ENCODE results near the gene TADA3. TPM values are rescaled to one million over a fixed set of nuclear protein-coding genes. Genes with fewer than 3 reads are reported as not detected.

Gene TADA3
- polyA plus RNA-seq, 1 donor: 50.0 TPM

DNA sequence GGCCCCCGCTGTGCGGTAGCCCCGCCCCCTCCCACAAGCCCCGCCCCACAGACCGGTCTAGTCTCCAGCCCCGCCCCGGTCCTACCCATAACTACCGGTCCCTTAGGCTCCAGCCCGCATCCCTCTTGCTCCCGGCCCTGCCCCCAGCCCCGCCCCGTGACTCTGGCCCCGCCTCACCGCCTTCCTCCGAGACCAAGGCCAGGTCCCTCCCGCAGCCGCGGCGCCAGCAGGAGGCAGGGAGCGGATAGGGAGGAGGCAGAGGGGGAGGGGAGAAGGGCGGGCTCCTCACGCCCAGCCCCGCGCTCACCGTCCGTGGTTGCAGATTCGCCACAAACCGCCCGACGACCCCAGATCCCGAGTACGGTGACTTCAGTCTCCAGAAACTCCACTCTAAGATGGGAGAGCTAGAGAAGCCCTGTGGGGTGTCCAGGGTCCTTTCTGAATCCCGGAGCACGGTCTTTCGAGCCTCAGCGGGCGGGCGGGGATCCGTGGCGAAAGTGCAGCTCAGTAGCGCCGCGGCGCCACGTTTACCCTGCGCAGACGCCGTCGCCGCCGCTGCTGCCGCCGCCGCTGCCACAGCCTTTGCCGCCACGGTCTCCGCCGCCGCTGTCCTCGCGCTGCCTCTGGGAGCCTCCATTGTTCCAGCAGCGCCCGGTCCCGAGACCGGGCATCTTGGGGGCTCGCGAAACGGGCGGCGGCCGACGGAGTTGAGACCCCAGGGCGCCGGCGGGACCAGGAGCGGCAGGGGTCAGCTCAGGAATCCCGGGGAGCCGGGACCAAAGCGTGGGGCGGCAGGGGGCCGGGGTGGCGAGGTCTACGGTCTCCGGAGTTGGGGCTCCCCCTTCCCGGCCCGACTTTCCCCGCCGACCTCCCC lies 60.8 kb downstream of the TADA3 start, which contains the start of gene BRPF1:
Gene BRPF1 (plus strand): TSS at position 530 of the 874 bp plus-strand sequence. CDS start 2,406 bp downstream, outside the sequence.
- no peaks in the 10 kb centered on the region for H3K27me3 ChIP-seq (ENCODE audit: control insufficient read depth, insufficient read depth, low read length)
- peak within 1 kb of the TSS; percentile 99 for H3K27ac ChIP-seq (ENCODE audit: low read length)
- peaks cover 21% of the 10 kb centered on the region for H3K36me3 ChIP-seq (ENCODE audit: control insufficient read depth, insufficient read depth, low read length)
- no peaks in the 10 kb centered on the region for H3K9me3 ChIP-seq (ENCODE audit: control insufficient read depth, low read depth, low read length)
- H3K4me1 ChIP-seq (ENCODE audit: control insufficient read depth, insufficient read depth, low read length): peaks cover 13% of the 10 kb centered on the region
- peak within 1 kb of the TSS; percentile 91 for H3K4me3 ChIP-seq (ENCODE audit: low read length)
- DNase-seq: peak; percentile 99
- no CpG with 5 or more reads among the region's 88 CpGs for whole genome bisulfite sequencing (ENCODE audit: insufficient coverage, low lambda C conversion rate)

DNA sequence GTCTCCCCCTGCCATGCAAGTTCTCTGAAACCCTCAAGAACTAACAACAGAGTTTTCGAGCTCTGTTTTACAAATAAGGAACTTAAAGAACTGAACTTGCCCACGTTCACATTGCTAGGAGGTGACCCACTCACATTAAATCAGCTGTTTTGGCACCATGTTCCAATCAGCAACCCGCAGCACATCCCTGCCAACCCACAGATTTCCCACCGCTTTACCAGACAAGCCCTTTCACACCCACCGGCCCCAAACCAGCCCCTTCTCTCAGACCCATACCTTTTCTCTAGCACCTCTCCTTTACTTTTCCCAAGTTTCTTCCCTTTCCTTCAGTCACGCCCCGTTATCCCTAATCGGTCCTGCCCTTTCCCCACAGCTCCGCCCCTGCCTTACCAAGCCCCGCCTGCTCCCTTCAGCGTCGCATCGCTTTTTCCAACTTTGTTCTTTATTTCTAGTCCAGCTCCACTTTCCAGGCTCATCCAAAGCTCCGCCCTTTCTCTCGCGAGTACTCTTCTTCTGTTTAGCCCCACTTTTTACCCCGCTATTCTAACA lies 61.5 kb downstream of the TADA3 start:
- peaks cover 13% of the 10 kb centered on the region for H3K4me1 ChIP-seq (ENCODE audit: control insufficient read depth, insufficient read depth, low read length)
- peak overlapping the region; percentile 91 for H3K4me3 ChIP-seq (ENCODE audit: low read length)
- peaks cover 2% of the 10 kb centered on the region for H3K27me3 ChIP-seq (ENCODE audit: control insufficient read depth, insufficient read depth, low read length)
- H3K9me3 ChIP-seq (ENCODE audit: control insufficient read depth, low read depth, low read length): peaks cover 2% of the 10 kb centered on the region
- H3K36me3 ChIP-seq (ENCODE audit: control insufficient read depth, insufficient read depth, low read length): peaks cover 16% of the 10 kb centered on the region
- no peak for DNase-seq
- WGBS (ENCODE audit: insufficient coverage, low lambda C conversion rate): 5% methylated on average over 10 of the region's 17 CpGs
- H3K27ac ChIP-seq (ENCODE audit: low read length): peak overlapping the region; percentile 78

Other genes starting within 250 kb of the TADA3 start
- gene LHFPL4, start 238.7 kb downstream of the TADA3 start, polyA plus RNA-seq: 1.1 TPM
- 28.5 TPM for gene MTMR14, start 143.0 kb downstream of the TADA3 start, polyA plus RNA-seq
- 0.73 TPM for gene CPNE9, start 88.6 kb downstream of the TADA3 start, polyA plus RNA-seq
- gene BRPF1, start 60.7 kb downstream of the TADA3 start, polyA plus RNA-seq: 17.6 TPM
- gene OGG1, start 42.5 kb downstream of the TADA3 start, polyA plus RNA-seq: 114 TPM
- gene CAMK1, start 22.5 kb downstream of the TADA3 start, polyA plus RNA-seq: 36.9 TPM
- 166 TPM for gene ARPC4, start 609 bp upstream of the TADA3 start, polyA plus RNA-seq
- gene TTLL3, start 17.8 kb upstream of the TADA3 start, polyA plus RNA-seq: 97.4 TPM
- 31.8 TPM for gene RPUSD3, start 51.5 kb upstream of the TADA3 start, polyA plus RNA-seq
- gene CIDEC, start 87.8 kb upstream of the TADA3 start, polyA plus RNA-seq: 35.6 TPM
- 49.5 TPM for gene JAGN1, start 98.1 kb upstream of the TADA3 start, polyA plus RNA-seq
- gene IL17RE, start 110.4 kb upstream of the TADA3 start, polyA plus RNA-seq: 60.9 TPM
- gene IL17RC, start 124.6 kb upstream of the TADA3 start, polyA plus RNA-seq: 36.3 TPM
- 64.8 TPM for gene CRELD1, start 141.4 kb upstream of the TADA3 start, polyA plus RNA-seq
- 1.8 TPM for gene PRRT3, start 159.9 kb upstream of the TADA3 start, polyA plus RNA-seq
- 65.2 TPM for gene EMC3, start 194.4 kb upstream of the TADA3 start, polyA plus RNA-seq
- 14.5 TPM for gene FANCD2, start 234.0 kb upstream of the TADA3 start, polyA plus RNA-seq